H1 (cell line): ENCODE results near the gene BBC3. TPM values are rescaled to one million over a fixed set of nuclear protein-coding genes. Genes with fewer than 3 reads are reported as not detected.

Experiments
- CTCF ChIA-PET: fragments of 300-600 bp; sonication (Branson Sonifier 250); formaldehyde crosslinking; loops from one replicate; lab custom pipeline; 2021; ENCODE audit not compliant: partially characterized antibody; lab: Charles Lee
- POLR2A ChIA-PET: fragments of 300-600 bp; sonication (Branson Sonifier 250); formaldehyde crosslinking; loops from one replicate; lab custom pipeline; 2021; ENCODE audit warnings: inconsistent platforms; ENCODE audit not compliant: partially characterized antibody; lab: Charles Lee
- DNase-seq, 2 experiments: peaks; one replicate each; pipeline versions ENCODE4 v3.0.0 to v3.0.0-alpha.2; 2010 to 2022; ENCODE audit warnings: low spot score in 2 of 2, low read depth in 1 of 2, mixed read lengths in 1 of 2
- FAIRE-seq: peaks from 2 replicates; lab custom pipeline; 2011; peaks lifted over from hg19 to GRCh38; lab: Jason Lieb, UNC
- H2AFZ ChIP-seq: 2 replicates; pipeline ENCODE4 v1.8.1; 2012; ENCODE audit warnings: low read length, inconsistent platforms
- H2AK5ac ChIP-seq: 2 replicates; pipeline ENCODE4 v1.6.1; 2013; ENCODE audit warnings: low read depth, low read length
- H2BK120ac ChIP-seq: replicated peaks from 2 replicates; pipeline ENCODE3; 2013; ENCODE audit warnings: low read depth, low read length, inconsistent platforms
- H2BK12ac ChIP-seq: 2 replicates; pipeline ENCODE4 v1.6.1; 2013; ENCODE audit warnings: low read depth, low read length
- H2BK15ac ChIP-seq: 2 replicates; pipeline ENCODE4 v1.6.1; 2013; ENCODE audit warnings: low read length
- H2BK20ac ChIP-seq: 2 replicates; pipeline ENCODE4 v1.6.1; 2013; ENCODE audit warnings: low read length
- H2BK5ac ChIP-seq: 2 replicates; pipeline ENCODE4 v1.6.1; 2013; ENCODE audit warnings: low read depth, low read length
- H3K14ac ChIP-seq: 2 replicates; pipeline ENCODE4 v1.6.1; 2013; ENCODE audit warnings: inconsistent platforms; ENCODE audit not compliant: insufficient read length
- H3K18ac ChIP-seq: 2 replicates; pipeline ENCODE4 v1.6.1; 2013; ENCODE audit warnings: low read length; ENCODE audit errors: extremely low read depth
- H3K23ac ChIP-seq: 2 replicates; pipeline ENCODE4 v1.6.1; 2013; ENCODE audit warnings: inconsistent platforms; ENCODE audit not compliant: insufficient read length
- H3K23me2 ChIP-seq: 2 replicates; pipeline ENCODE4 v1.6.1; 2013; ENCODE audit warnings: low read depth, low read length
- H3K27ac ChIP-seq: 2 replicates; pipeline ENCODE4 v1.6.1; 2011; ENCODE audit warnings: low read depth, low read length, inconsistent platforms
- H3K27me3 ChIP-seq, 4 experiments: replicated peaks in 1 of 4; 1 replicate in 1 of 4; 2 replicates in 3 of 4; pipeline versions ENCODE4 v1.6.1 to v1.8.1; 2011 to 2013; ENCODE audit warnings: low read length in 3 of 4, mild to moderate bottlenecking in 3 of 4, inconsistent platforms in 2 of 4, mixed read lengths in 2 of 4, moderate library complexity in 1 of 4; ENCODE audit not compliant: control insufficient read depth in 3 of 4, insufficient read depth in 3 of 4; ENCODE audit errors: extremely low read depth in 1 of 4
- H3K36me3 ChIP-seq, 4 experiments: 2 replicates each; pipeline versions ENCODE4 v1.6.1 to v1.8.1; 2011 to 2013; ENCODE audit warnings: mild to moderate bottlenecking in 4 of 4, low read length in 3 of 4, moderate library complexity in 2 of 4, control low read depth in 1 of 4, inconsistent platforms in 1 of 4; ENCODE audit not compliant: insufficient read depth in 4 of 4, control insufficient read depth in 2 of 4
- H3K4ac ChIP-seq: replicated peaks from 2 replicates; pipeline ENCODE3; 2013; ENCODE audit warnings: low read length, low read depth, mixed read lengths, inconsistent platforms; ENCODE audit not compliant: insufficient read length
- H3K4me1 ChIP-seq, 4 experiments: replicated peaks in 1 of 4; 1 replicate in 1 of 4; 2 replicates in 3 of 4; pipeline versions ENCODE4 v1.6.1 to v1.8.1; 2011 to 2013; ENCODE audit warnings: low read length in 3 of 4, inconsistent platforms in 2 of 4, mixed read lengths in 1 of 4; ENCODE audit not compliant: insufficient read depth in 4 of 4, control insufficient read depth in 3 of 4
- H3K4me2 ChIP-seq, 2 experiments: 2 replicates each; pipeline versions ENCODE4 v1.6.1 to v1.8.1; 2011 to 2013; ENCODE audit warnings: low read depth in 2 of 2, low read length in 2 of 2, control low read depth in 1 of 2, inconsistent platforms in 1 of 2, mild to moderate bottlenecking in 1 of 2; ENCODE audit not compliant: insufficient read depth in 1 of 2
- H3K4me3 ChIP-seq, 4 experiments: fragments of 200-600, 300-600 bp in 1 of 4; sonication (generic), shearing (Covaris generic), sonication (Bioruptor Twin) in 1 of 4; 2 replicates each; pipeline versions ENCODE4 v1.5.1 to v1.8.1; 2011 to 2016; ENCODE audit warnings: low read length in 4 of 4, low read depth in 3 of 4, control low read depth in 2 of 4, inconsistent platforms in 2 of 4, mild to moderate bottlenecking in 2 of 4, mixed read lengths in 1 of 4, moderate library complexity in 1 of 4; ENCODE audit not compliant: insufficient read depth in 2 of 4; ENCODE audit errors: extremely low read depth in 1 of 4
- H3K56ac ChIP-seq: replicated peaks from 2 replicates; pipeline ENCODE3; 2013; ENCODE audit warnings: low read depth, mild to moderate bottlenecking, mixed read lengths, low read length, inconsistent platforms; ENCODE audit not compliant: insufficient read length
- H3K79me1 ChIP-seq: 2 replicates; pipeline ENCODE4 v1.6.1; 2013; ENCODE audit warnings: low read depth, low read length, control low read depth
- H3K79me2 ChIP-seq, 2 experiments: 2 replicates each; pipeline versions ENCODE4 v1.6.1 to v1.8.1; 2012 to 2013; ENCODE audit warnings: low read length in 2 of 2, mild to moderate bottlenecking in 2 of 2, inconsistent platforms in 1 of 2; ENCODE audit not compliant: insufficient read depth in 2 of 2, control insufficient read depth in 1 of 2
- H3K9ac ChIP-seq, 4 experiments: replicated peaks in 1 of 4; 1 replicate in 1 of 4; 2 replicates in 3 of 4; pipeline versions ENCODE4 v1.6.1 to v1.8.1; 2011 to 2013; ENCODE audit warnings: low read depth in 3 of 4, low read length in 3 of 4, control low read depth in 2 of 4, mild to moderate bottlenecking in 2 of 4, moderate library complexity in 2 of 4, inconsistent platforms in 1 of 4; ENCODE audit errors: extremely low read depth in 1 of 4
- H3K9me3 ChIP-seq, 2 experiments: 2 replicates each; pipeline versions ENCODE4 v1.6.1 to v1.8.1; 2012 to 2013; ENCODE audit warnings: mild to moderate bottlenecking in 2 of 2, moderate library complexity in 2 of 2, control low read depth in 1 of 2, inconsistent platforms in 1 of 2, low read depth in 1 of 2, low read length in 1 of 2, mixed read lengths in 1 of 2; ENCODE audit not compliant: insufficient read depth in 2 of 2
- H4K20me1 ChIP-seq, 2 experiments: replicated peaks in 1 of 2; 2 replicates each; pipeline versions ENCODE3 to v1.8.1; 2011 to 2013; ENCODE audit warnings: inconsistent platforms in 2 of 2, low read length in 2 of 2, mild to moderate bottlenecking in 1 of 2; ENCODE audit not compliant: insufficient read depth in 2 of 2, control insufficient read depth in 1 of 2
- H4K5ac ChIP-seq: 2 replicates; pipeline ENCODE4 v1.6.1; 2013; ENCODE audit warnings: low read length, low read depth, mixed read lengths, inconsistent platforms; ENCODE audit not compliant: insufficient read length
- H4K8ac ChIP-seq: 2 replicates; pipeline ENCODE4 v1.8.0; 2013; ENCODE audit warnings: mild to moderate bottlenecking, moderate library complexity, low read length, inconsistent platforms; ENCODE audit not compliant: insufficient read depth; ENCODE audit errors: extremely low read depth
- H4K91ac ChIP-seq: replicated peaks from 2 replicates; pipeline ENCODE3; 2013; ENCODE audit warnings: low read length, mixed read lengths, inconsistent platforms; ENCODE audit not compliant: insufficient read length
- CTBP2 ChIP-seq: IDR thresholded peaks from 2 replicates; pipeline ENCODE4 v1.7.0; 2011; ENCODE audit warnings: borderline replicate concordance, mild to moderate bottlenecking, moderate library complexity, mixed read lengths, low read length; ENCODE audit not compliant: insufficient read depth, insufficient read length
- CTCF ChIP-seq, 3 experiments: IDR thresholded peaks; 1 replicate in 2 of 3; 2 replicates in 1 of 3; pipeline versions ENCODE4 v1.5.1 to v1.6.1; 2011; ENCODE audit warnings: low read length in 3 of 3, mild to moderate bottlenecking in 3 of 3, inconsistent platforms in 2 of 3, low read depth in 1 of 3, moderate library complexity in 1 of 3; ENCODE audit not compliant: insufficient read depth in 1 of 3; ENCODE audit errors: control extremely low read depth in 1 of 3
- EZH2 ChIP-seq: fragments of 200-600 bp; sonication (generic); IDR thresholded peaks from 2 replicates; pipeline ENCODE4 v1.7.1; 2012; ENCODE audit warnings: low read depth, mild to moderate bottlenecking, moderate library complexity, low read length, inconsistent platforms; ENCODE audit not compliant: severe bottlenecking
- NANOG ChIP-seq: IDR thresholded peaks from 2 replicates; pipeline ENCODE4 v1.6.1; 2011; ENCODE audit warnings: low read length, low read depth, mild to moderate bottlenecking, inconsistent platforms; ENCODE audit not compliant: insufficient read depth, poor library complexity, severe bottlenecking
- POLR2A ChIP-seq, 2 experiments: IDR thresholded peaks; 1 replicate in 1 of 2; 2 replicates in 1 of 2; pipeline ENCODE4 v1.6.1; 2011; ENCODE audit warnings: low read depth in 2 of 2, low read length in 2 of 2, mild to moderate bottlenecking in 2 of 2; ENCODE audit errors: control extremely low read depth in 1 of 2
- POLR2AphosphoS5 ChIP-seq: IDR thresholded peaks from 2 replicates; pipeline ENCODE4 v1.6.1; 2011; ENCODE audit warnings: low read depth, low read length
- SIX5 ChIP-seq: IDR thresholded peaks from 2 replicates; pipeline ENCODE4 v1.6.1; 2011; ENCODE audit warnings: mild to moderate bottlenecking, low read depth, low read length
- WGBS, 2 experiments: shearing (Covaris generic) in 1 of 2; methylation state at CpG; one replicate each; pipeline versions ENCODE4 v1.1.6 to v1.1.7; 2013 to 2015; ENCODE audit warnings: low lambda C conversion rate in 2 of 2, mixed read lengths in 2 of 2, inconsistent platforms in 1 of 2, low coverage in 1 of 2, missing lambda C conversion rate in 1 of 2; ENCODE audit not compliant: insufficient replicate concordance in 2 of 2, insufficient coverage in 1 of 2, insufficient read length in 1 of 2; ENCODE audit errors: extremely low coverage in 1 of 2, missing lambda C conversion rate in 1 of 2; 5-methylcytosine and 5-hydroxymethylcytosine counted together
- polyA plus RNA-seq, 7 experiments: library from polyadenylated mRNA; depleted of rRNA in 3 of 7; stranded (reverse) in 5 of 7; unstranded in 2 of 7; fragments of >200 nt in 5 of 7; fragments of 200-250 nt in 2 of 7; gene quantifications; 1 replicate in 5 of 7; 2 replicates in 1 of 7; 4 replicates in 1 of 7; pipeline versions ENCODE4 v1.2.1 to v1.2.3, GENCODE V29; 2011 to 2013; ENCODE audit warnings: missing spikeins in 2 of 7, mixed read lengths in 2 of 7
- total RNA-seq: library from RNA; stranded (reverse); fragmentation: NEBNext Ultra II Directional; extraction: Animal tissue kit (Norgen Biotek cat#: 25700); gene quantifications from 2 replicates; pipeline ENCODE4 v1.2.1, GENCODE V29; 2021

Gene BBC3
- total and polyA plus RNA-seq, 2 of the 8 experiments (the other 6 are each of a cell fraction or from before 2014, with no cell fraction given), result 13.2 to 21.6 TPM

GRCh38 chr19:47195434-47195833, 35.6 kb downstream of the BBC3 start:
- no peak overlapping the region for H2BK15ac ChIP-seq
- no peak overlapping the region for H4K8ac ChIP-seq
- no peak overlapping the region for H4K91ac ChIP-seq
- H3K79me1 ChIP-seq, result no peaks in the 10 kb centered on the region; the same call in 1 of the 2 replicates
- no peaks in the 10 kb centered on the region for H3K23me2 ChIP-seq
- H3K14ac ChIP-seq, result no peak overlapping the region
- no peak overlapping the region for H3K56ac ChIP-seq
- H2BK120ac ChIP-seq, result no peak overlapping the region
- no peak overlapping the region for H3K27ac ChIP-seq
- ChIA-PET POLR2A (interaction anchor here (2.2 kb wide), 1 partner anchor 15 kb away, joined by 12 read pairs; no protein-coding TSS in a partner anchor), CTCF (interaction anchor here (0.6 kb wide), 1 partner anchor 42 kb away, joined by 3 read pairs; no protein-coding TSS in a partner anchor)
- H3K9me3 ChIP-seq, result no peaks in the 10 kb centered on the region
- H3K18ac ChIP-seq, result no peak overlapping the region
- no peak overlapping the region for H2BK20ac ChIP-seq
- no peak overlapping the region for H4K5ac ChIP-seq
- no CpG with 5 or more reads among the region's 1 CpG for WGBS, 2 experiments
- no peak overlapping the region for H2AK5ac ChIP-seq
- peaks cover 0 to 13% of the 10 kb centered on the region in 2 experiments; a peak in 1 of 4 replicates for H3K79me2 ChIP-seq
- no peaks in the 10 kb centered on the region for H3K4me1 ChIP-seq
- H2BK5ac ChIP-seq, result no peak overlapping the region
- no peak overlapping the region for H3K4ac ChIP-seq
- no peak for FAIRE-seq
- peaks cover 6 to 35% (median 28%) of the 10 kb centered on the region in 4 experiments; a peak in 7 of 8 replicates for H3K36me3 ChIP-seq
- H3K4me2 ChIP-seq, result no peak overlapping the region
- H4K20me1 ChIP-seq, result peaks cover 3 to 9% of the 10 kb centered on the region in 2 experiments
- no peak overlapping the region for H3K4me3 ChIP-seq
- no peak for DNase-seq
- H2BK12ac ChIP-seq, result no peak overlapping the region
- H3K9ac ChIP-seq, result no peak overlapping the region
- no peak overlapping the region for H3K23ac ChIP-seq
- H3K27me3 ChIP-seq, result no peaks in the 10 kb centered on the region
- H2AFZ ChIP-seq, result no peak overlapping the region
- TF ChIP-seq POLR2A (IDR thresholded peaks at IDR 0.05; ENCODE audit: control extremely low read depth in 1 of 2, low read depth in 2 of 2, low read length in 2 of 2) (no peak), SIX5 (no peak), CTCF (IDR thresholded peaks at IDR 0.05; ENCODE audit: control extremely low read depth in 1 of 3, insufficient read depth in 1 of 3, low read depth in 1 of 3, low read length in 3 of 3) (no peak), POLR2AphosphoS5 (no peak), CTBP2 (no peak), NANOG (no peak), EZH2 (no peak)
